ENCODE results near the gene CABLES2.
"Not testable (repeated sequence)": the region's sequence is repeated elsewhere in the genome, so short reads cannot be mapped to it uniquely, and the experiment has no call there.

CABLES2 gene

GRCh38 chr20:62373631-62374179, 33.4 kb downstream of the CABLES2 start:
- not testable (repeated sequence) for H3K4me3 ChIP-seq (ENCODE audit: low read depth, low read length)

GRCh38 chr20:62372042-62372993, 34.8 kb downstream of the CABLES2 start:
- no peak overlapping the region for H3K4me3 ChIP-seq (ENCODE audit: low read depth, low read length)

- H3K4me3 ChIP-seq (ENCODE audit: low read depth, low read length): no peak overlapping the region
Observed at GRCh38 chr20:62371588-62372041, 35.5 kb downstream of the CABLES2 start.

GRCh38 chr20:62370807-62371587, 36.1 kb downstream of the CABLES2 start:
- H3K4me3 ChIP-seq (ENCODE audit: low read depth, low read length): no peak overlapping the region

GRCh38 chr20:62370115-62370806, 36.8 kb downstream of the CABLES2 start:
- no peak overlapping the region for H3K4me3 ChIP-seq (ENCODE audit: low read depth, low read length)

- H3K4me3 ChIP-seq (ENCODE audit: low read depth, low read length): no peak overlapping the region
Observed at GRCh38 chr20:62369815-62370114, 37.3 kb downstream of the CABLES2 start.

- peak overlapping the region; percentile 18 for H3K4me3 ChIP-seq (ENCODE audit: low read depth, low read length)
Observed at GRCh38 chr20:62368976-62369814, 37.9 kb downstream of the CABLES2 start.

- peak overlapping the region; percentile 13 for H3K4me3 ChIP-seq (ENCODE audit: low read depth, low read length)
Observed at GRCh38 chr20:62368392-62368975, 38.6 kb downstream of the CABLES2 start.

- H3K4me3 ChIP-seq (ENCODE audit: low read depth, low read length): peak overlapping the region; percentile 37
Observed at GRCh38 chr20:62367633-62368391, 39.3 kb downstream of the CABLES2 start.

- H3K4me3 ChIP-seq (ENCODE audit: low read depth, low read length): peak within 1 kb of the TSS; percentile 74
Observed at GRCh38 chr20:62367136-62367632, 39.9 kb downstream of the CABLES2 start, which contains the start of gene LAMA5. TSS of gene LAMA5 (minus strand) at chr20:62367312. CDS start at chr20:62367245, 67 bp downstream.

GRCh38 chr20:62366370-62367135, 40.5 kb downstream of the CABLES2 start:
- H3K4me3 ChIP-seq (ENCODE audit: low read depth, low read length): peak overlapping the region; percentile 74

GRCh38 chr20:62365814-62366369, 41.2 kb downstream of the CABLES2 start:
- H3K4me3 ChIP-seq (ENCODE audit: low read depth, low read length): peak overlapping the region; percentile 74

GRCh38 chr20:62364911-62365736, 42.0 kb downstream of the CABLES2 start:
- peak overlapping the region; percentile 4 for H3K4me3 ChIP-seq (ENCODE audit: low read depth, low read length)

- no peak overlapping the region for H3K4me3 ChIP-seq (ENCODE audit: low read depth, low read length)
Observed at GRCh38 chr20:62363920-62364851, 42.9 kb downstream of the CABLES2 start.
